Peyer's patch (tissue), 4 donors: Measurements from ENCODE around the gene SSU72.

ENCODE experiments used
- CTCF ChIP-seq, 6 experiments: fragments of 450-650 bp in 4 of 6; fragments of 200-600 bp in 2 of 6; sonication (generic) in 1 of 6; IDR thresholded peaks; one replicate each; pipeline ENCODE4 v1.5.1; 2017 to 2019; ENCODE audit warnings: antibody characterized with exemption in 6 of 6, mild to moderate bottlenecking in 3 of 6, moderate library complexity in 1 of 6
- POLR2A ChIP-seq, 2 donors: fragments of 450-650 bp; IDR thresholded peaks; one replicate each; pipeline ENCODE4 v1.5.1; 2017; ENCODE audit warnings: antibody characterized with exemption in 2 of 2, mild to moderate bottlenecking in 2 of 2, moderate library complexity in 2 of 2

- TF ChIP-seq CTCF (IDR thresholded peaks at IDR 0.05) = no peak
- TF ChIP-seq POLR2A (IDR thresholded peaks at IDR 0.05) = no peak
Measured at GRCh38 chr1:1556505-1556904, 18.2 kb downstream of the SSU72 start.
